Glomerular visceral epithelial cell (primary cell): Measurements from ENCODE around the gene AMBRA1.

Experiments
- DNase-seq: peaks from one replicate; pipeline ENCODE4 v3.0.0-alpha.2; 2016; ENCODE audit errors: extremely low spot score

AMBRA1 gene

DNA sequence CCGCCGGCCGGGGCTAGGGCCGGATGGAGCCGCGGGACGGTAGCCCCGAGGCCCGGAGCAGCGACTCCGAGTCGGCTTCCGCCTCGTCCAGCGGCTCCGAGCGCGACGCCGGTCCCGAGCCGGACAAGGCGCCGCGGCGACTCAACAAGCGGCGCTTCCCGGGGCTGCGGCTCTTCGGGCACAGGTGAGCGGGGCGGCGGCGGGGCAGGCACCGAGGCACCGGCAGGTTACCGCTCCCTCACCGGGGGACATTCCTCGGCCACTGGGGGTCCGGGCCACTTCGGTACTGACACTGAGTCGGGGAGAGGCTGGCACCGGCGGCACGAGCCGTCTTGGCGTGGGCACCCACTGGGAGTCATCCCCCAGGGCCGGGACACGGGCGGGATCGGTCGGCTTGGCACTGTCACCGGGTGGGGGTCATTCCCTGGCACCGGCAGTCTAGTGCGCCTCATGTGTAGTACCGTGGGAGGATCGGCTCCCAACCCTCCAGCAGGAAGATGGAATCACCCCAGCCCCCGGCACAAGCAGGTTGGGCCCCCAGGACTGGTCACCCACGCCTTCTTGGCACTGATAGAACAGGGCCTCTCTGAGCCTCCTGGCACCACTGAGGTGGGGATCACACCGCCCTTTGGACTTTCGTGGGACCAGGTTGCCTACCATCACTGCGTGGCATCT is 246.0 kb downstream of the AMBRA1 start:
- no peak for DNase-seq

DNA sequence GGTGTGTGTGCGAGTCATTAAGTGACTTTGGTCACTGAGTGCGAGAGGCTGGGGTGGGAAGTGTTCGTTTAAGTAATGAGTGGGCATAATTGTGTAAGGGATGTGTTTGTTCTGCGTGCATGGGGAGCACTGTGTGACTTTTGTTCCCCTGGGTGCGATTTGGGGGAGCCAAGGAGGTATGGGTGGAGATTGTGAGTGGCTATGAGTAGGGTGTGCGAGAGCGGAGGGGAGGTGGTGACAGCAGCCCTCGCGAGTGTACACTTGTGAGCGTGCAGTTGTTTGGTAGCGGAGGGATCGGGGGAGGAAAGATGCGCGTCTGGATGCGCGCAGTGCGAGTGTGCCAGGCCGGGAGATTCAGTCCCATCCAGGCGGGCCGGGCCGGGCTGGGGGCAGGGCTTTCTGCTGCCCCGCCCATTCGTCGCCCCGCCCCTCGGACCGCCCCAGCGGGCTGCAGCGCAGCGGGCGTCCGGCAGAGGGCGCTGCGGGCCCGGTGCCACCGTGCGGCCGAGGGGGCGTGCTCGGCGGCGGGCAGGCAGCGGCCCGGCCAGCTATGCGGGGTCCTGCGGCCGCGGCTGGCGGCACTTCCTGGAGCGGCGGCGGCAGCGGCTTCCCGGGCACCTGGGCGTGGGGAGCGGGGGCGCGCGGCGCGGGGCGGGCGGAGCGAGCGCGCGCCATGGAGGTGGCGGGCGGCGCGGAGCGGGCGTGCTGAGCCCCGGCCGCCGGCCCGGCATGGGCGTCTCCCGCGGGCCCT is 246.8 kb downstream of the AMBRA1 start, which contains the start of gene DGKZ:
DGKZ (plus strand) TSS at position 578 of the 751 bp plus-strand sequence. CDS start 197 bp downstream, outside the sequence.
- peak; percentile 90 for DNase-seq
